ENCODE data around the gene MFSD6L. TPM values are rescaled to one million over a fixed set of nuclear protein-coding genes. Genes with fewer than 3 reads are reported as not detected.

MFSD6L gene
- total RNA-seq, 1 experiment from 2014 or later = 2.1 TPM

DNA sequence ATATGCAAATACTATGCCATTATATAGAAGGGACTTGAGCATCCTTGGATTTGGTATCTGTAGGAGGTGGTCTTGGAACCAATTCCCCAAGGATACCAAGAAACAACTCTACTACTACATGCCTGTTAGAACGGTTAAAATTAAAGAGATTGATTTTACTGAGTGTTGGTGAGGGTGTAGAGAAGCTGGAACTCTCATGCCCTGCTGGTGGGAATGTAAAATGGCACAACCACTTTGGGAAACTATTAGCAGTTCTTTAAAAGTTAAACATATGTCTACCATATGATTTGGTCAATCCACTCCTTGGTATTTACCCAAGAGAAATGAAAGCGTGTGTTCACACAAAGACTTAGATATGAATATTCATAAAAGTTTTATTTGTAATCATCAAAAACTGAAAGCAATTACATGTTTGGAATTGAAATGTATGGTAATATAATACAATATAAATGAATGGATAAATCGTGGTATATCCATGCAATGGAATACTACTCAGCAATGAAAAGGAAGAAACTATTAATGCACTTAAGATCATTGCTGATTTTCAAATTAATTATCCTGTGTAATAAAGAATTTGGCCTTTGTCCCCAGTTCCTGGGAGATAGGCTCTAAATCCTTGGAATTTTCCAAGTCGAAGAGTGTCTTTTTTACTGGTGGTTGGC, 7.8 kb downstream of the MFSD6L start:
- Histone ChIP-seq H2BK120ac (ENCODE audit: low read depth, low read length, poor library complexity, severe bottlenecking) (no peak overlapping the region), H4K5ac (ENCODE audit: insufficient read length, low read depth, low read length) (no peak overlapping the region), H2BK15ac (ENCODE audit: low read depth, low read length) (no peak overlapping the region), H4K20me1 (ENCODE audit: control insufficient read depth, insufficient read depth, insufficient read length) (no peaks in the 10 kb centered on the region), H3K27ac (ENCODE audit: insufficient read length, low read depth, low read length) (no peak overlapping the region), H3K14ac (ENCODE audit: insufficient read depth, low read length) (no peak overlapping the region), H2BK5ac (ENCODE audit: insufficient read length, low read length) (no peak overlapping the region), H3K79me2 (ENCODE audit: insufficient read depth, low read length) (no peaks in the 10 kb centered on the region), H2BK12ac (ENCODE audit: insufficient read length, low read depth, low read length) (no peak overlapping the region), H3K4ac (ENCODE audit: low read depth, low read length) (no peak overlapping the region), H3K9me3 (ENCODE audit: control insufficient read depth, low read depth, low read length) (peaks cover 5% of the 10 kb centered on the region), H2AK5ac (ENCODE audit: insufficient read length, low read length) (no peak overlapping the region), H3T11ph (ENCODE audit: low read length) (no peak overlapping the region), H3K4me2 (ENCODE audit: insufficient read depth, insufficient read length, low read length) (no peak overlapping the region), H3K27me3 (ENCODE audit: insufficient read depth, low read length) (no peaks in the 10 kb centered on the region), H4K8ac (replicated peaks; ENCODE audit: insufficient read length, low read depth, low read length) (no peak overlapping the region), H2BK20ac (ENCODE audit: low read depth, low read length, poor library complexity, severe bottlenecking) (no peak overlapping the region), H3K56ac (ENCODE audit: insufficient read length, low read depth, low read length) (no peak overlapping the region), H4K91ac (ENCODE audit: insufficient read length, low read depth, low read length) (no peak overlapping the region), H3K23me2 (ENCODE audit: insufficient read length, low read depth, low read length, poor library complexity, severe bottlenecking) (no peaks in the 10 kb centered on the region), H3K23ac (ENCODE audit: insufficient read length, low read depth, low read length) (no peak overlapping the region), H3K18ac (ENCODE audit: insufficient read length, low read depth, low read length) (no peak overlapping the region), H3K79me1 (ENCODE audit: insufficient read depth, low read depth, low read length, poor library complexity, severe bottlenecking) (no peaks in the 10 kb centered on the region), H2AFZ (ENCODE audit: low read length) (no peak overlapping the region), H3K4me1 (ENCODE audit: insufficient read depth, low read length) (no peaks in the 10 kb centered on the region), H3K9ac (ENCODE audit: extremely low read depth, insufficient read length, low read length) (no peak overlapping the region)
- no CpG with 5 or more reads among the region's 4 CpGs for WGBS (ENCODE audit: extremely low coverage, insufficient read length, low lambda C conversion rate)
- peaks cover 2 to 10% (median 6%) of the 10 kb centered on the region in 3 experiments; a peak in 6 of 7 replicates for H3K36me3 Mint-ChIP-seq (ENCODE audit: insufficient read depth in 1 of 3, low read depth in 3 of 3)
- H3K4me1 Mint-ChIP-seq = peaks cover 16 to 24% of the 10 kb centered on the region in 2 experiments
- peaks cover 9 to 16% of the 10 kb centered on the region in 2 experiments for H3K9me3 Mint-ChIP-seq
- no peaks in the 10 kb centered on the region; the same call in 1 of the 2 replicates for H3K27me3 Mint-ChIP-seq (ENCODE audit: low read depth)
- H3K27ac Mint-ChIP-seq = no peak overlapping the region
- no peak overlapping the region for H3K4me3 Mint-ChIP-seq
- TF ChIP-seq, protein P1, sequence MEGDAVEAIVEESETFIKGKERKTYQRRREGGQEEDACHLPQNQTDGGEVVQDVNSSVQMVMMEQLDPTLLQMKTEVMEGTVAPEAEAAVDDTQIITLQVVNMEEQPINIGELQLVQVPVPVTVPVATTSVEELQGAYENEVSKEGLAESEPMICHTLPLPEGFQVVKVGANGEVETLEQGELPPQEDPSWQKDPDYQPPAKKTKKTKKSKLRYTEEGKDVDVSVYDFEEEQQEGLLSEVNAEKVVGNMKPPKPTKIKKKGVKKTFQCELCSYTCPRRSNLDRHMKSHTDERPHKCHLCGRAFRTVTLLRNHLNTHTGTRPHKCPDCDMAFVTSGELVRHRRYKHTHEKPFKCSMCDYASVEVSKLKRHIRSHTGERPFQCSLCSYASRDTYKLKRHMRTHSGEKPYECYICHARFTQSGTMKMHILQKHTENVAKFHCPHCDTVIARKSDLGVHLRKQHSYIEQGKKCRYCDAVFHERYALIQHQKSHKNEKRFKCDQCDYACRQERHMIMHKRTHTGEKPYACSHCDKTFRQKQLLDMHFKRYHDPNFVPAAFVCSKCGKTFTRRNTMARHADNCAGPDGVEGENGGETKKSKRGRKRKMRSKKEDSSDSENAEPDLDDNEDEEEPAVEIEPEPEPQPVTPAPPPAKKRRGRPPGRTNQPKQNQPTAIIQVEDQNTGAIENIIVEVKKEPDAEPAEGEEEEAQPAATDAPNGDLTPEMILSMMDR (conservative IDR thresholded peaks at IDR 0.05) = peak; percentile 64
- DNase-seq = peak; percentile 8
